ENCODE measurements around the gene VSIG10L.

VSIG10L gene

DNA sequence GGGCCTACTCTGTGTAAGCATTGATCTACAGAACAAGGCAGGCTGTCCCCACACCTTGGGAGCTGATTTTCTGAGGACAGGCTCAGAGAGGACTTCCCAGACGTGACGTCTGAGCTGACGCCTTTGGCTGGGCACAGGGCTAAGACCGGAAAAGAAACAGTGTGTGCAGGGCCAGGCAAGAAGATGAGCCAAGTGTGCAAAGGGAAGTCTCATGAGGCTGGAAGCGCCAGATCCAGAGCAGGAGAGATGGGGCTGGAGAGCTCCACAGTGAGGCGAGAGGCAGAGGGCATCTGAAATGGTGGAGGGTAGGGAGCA is 17.8 kb downstream of the VSIG10L start:
- no peak for TF ChIP-seq EZH2 (IDR thresholded peaks at IDR 0.05; ENCODE audit: borderline replicate concordance, low read depth, low read length, severe bottlenecking)
- TF ChIP-seq, protein P1, sequence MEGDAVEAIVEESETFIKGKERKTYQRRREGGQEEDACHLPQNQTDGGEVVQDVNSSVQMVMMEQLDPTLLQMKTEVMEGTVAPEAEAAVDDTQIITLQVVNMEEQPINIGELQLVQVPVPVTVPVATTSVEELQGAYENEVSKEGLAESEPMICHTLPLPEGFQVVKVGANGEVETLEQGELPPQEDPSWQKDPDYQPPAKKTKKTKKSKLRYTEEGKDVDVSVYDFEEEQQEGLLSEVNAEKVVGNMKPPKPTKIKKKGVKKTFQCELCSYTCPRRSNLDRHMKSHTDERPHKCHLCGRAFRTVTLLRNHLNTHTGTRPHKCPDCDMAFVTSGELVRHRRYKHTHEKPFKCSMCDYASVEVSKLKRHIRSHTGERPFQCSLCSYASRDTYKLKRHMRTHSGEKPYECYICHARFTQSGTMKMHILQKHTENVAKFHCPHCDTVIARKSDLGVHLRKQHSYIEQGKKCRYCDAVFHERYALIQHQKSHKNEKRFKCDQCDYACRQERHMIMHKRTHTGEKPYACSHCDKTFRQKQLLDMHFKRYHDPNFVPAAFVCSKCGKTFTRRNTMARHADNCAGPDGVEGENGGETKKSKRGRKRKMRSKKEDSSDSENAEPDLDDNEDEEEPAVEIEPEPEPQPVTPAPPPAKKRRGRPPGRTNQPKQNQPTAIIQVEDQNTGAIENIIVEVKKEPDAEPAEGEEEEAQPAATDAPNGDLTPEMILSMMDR (IDR thresholded peaks at IDR 0.05; ENCODE audit: borderline replicate concordance, extremely low read depth, low read length, poor library complexity, severe bottlenecking) = no peak
- no peak overlapping the region for H2AFZ ChIP-seq (ENCODE audit: low read depth, low read length)
- peaks cover 3% of the 10 kb centered on the region; the same call in 1 of the 2 replicates for H4K20me1 ChIP-seq (ENCODE audit: insufficient read depth, low read length)
- H3K4me1 ChIP-seq (ENCODE audit: insufficient read depth, low read length) = no peaks in the 10 kb centered on the region
- H3K79me2 ChIP-seq (ENCODE audit: insufficient read depth, low read length) = no peaks in the 10 kb centered on the region
- H3K4me2 ChIP-seq (ENCODE audit: insufficient read depth, low read length) = no peak overlapping the region
- H3K27ac ChIP-seq (ENCODE audit: low read length) = no peak overlapping the region
- H3K4me3 ChIP-seq (ENCODE audit: low read depth in 1 of 2, low read length in 2 of 2) = no peak overlapping the region
- no peaks in the 10 kb centered on the region for H3K36me3 ChIP-seq (ENCODE audit: insufficient read depth, low read length)
- H3K9me3 ChIP-seq (ENCODE audit: insufficient read depth, low read length, severe bottlenecking) = no peaks in the 10 kb centered on the region
- ATAC-seq (ENCODE audit: insufficient read depth, low read depth) (no peak), DNase-seq (no peak)
- H3K27me3 ChIP-seq (ENCODE audit: insufficient read depth, low read length, poor library complexity) = no peaks in the 10 kb centered on the region
- H3K9ac ChIP-seq (ENCODE audit: low read depth, low read length) = no peak overlapping the region

DNA sequence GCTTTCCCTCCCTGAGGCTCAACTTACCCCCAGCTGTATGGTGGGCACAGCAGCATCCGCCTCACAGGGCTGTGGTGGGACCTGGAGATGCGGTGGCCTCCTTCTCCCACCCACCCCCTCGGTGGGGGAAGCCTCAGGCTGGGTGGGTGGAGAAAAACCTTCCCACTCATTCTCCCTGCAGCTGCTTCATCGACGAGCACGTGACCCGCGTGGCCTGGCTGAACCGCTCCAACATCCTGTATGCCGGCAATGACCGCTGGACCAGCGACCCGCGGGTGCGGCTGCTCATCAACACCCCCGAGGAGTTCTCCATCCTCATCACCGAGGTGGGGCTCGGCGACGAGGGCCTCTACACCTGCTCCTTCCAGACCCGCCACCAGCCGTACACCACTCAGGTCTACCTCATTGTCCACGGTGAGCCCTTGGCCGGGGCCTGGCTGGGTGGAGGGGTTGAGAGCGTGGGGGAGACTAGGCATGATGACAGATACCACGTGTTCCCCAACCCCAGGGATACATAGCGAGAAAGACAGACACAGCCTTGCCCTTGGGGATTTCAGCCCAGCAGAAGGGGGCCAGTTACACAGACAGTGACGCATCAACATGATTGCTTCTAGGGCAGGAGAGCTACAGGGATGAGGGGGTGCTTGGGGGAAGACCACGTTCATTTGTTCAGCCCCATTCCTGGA is 18.3 kb downstream of the VSIG10L start:
- Histone ChIP-seq H2AFZ (ENCODE audit: low read depth, low read length) (no peak overlapping the region), H3K4me2 (ENCODE audit: insufficient read depth, low read length) (no peak overlapping the region), H3K27ac (ENCODE audit: low read length) (no peak overlapping the region), H3K79me2 (ENCODE audit: insufficient read depth, low read length) (no peaks in the 10 kb centered on the region), H3K4me1 (ENCODE audit: insufficient read depth, low read length) (no peaks in the 10 kb centered on the region), H3K9ac (ENCODE audit: low read depth, low read length) (no peak overlapping the region), H3K4me3 (ENCODE audit: low read depth in 1 of 2, low read length in 2 of 2) (no peak overlapping the region), H4K20me1 (ENCODE audit: insufficient read depth, low read length) (peaks cover 3% of the 10 kb centered on the region; the same call in 1 of the 2 replicates), H3K27me3 (ENCODE audit: insufficient read depth, low read length, poor library complexity) (no peaks in the 10 kb centered on the region), H3K9me3 (ENCODE audit: insufficient read depth, low read length, severe bottlenecking) (no peaks in the 10 kb centered on the region), H3K36me3 (ENCODE audit: insufficient read depth, low read length) (no peaks in the 10 kb centered on the region)
- TF ChIP-seq, protein P1 (IDR thresholded peaks at IDR 0.05; ENCODE audit: borderline replicate concordance, extremely low read depth, low read length, poor library complexity, severe bottlenecking) = no peak
- TF ChIP-seq EZH2 (IDR thresholded peaks at IDR 0.05; ENCODE audit: borderline replicate concordance, low read depth, low read length, severe bottlenecking) = no peak
- peak; percentile 31; the same call in 2 of the 3 replicates for ATAC-seq (ENCODE audit: insufficient read depth, low read depth)
- no peak for DNase-seq

DNA sequence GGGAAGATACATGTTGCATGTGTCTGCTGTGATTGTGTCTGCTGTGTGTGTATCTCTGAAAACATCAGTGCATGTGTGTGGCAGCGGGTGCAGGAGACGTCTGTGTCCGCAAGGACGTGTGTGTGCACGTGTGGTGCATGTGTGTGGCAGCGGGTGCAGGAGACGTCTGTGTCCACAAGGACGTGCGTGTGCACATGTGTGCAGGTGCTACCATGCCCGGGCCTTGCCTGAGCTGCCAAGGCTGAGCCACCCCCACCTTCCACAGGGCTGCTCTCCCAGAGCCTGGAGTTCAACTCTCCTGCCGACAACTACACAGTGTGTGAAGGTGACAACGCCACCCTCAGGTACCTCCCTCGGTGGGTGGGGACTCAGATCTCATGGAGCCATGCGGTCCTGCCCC is 20.1 kb downstream of the VSIG10L start:
- Histone ChIP-seq H2AFZ (ENCODE audit: low read depth, low read length) (no peak overlapping the region), H3K9me3 (ENCODE audit: insufficient read depth, low read length, severe bottlenecking) (no peaks in the 10 kb centered on the region), H3K27ac (ENCODE audit: low read length) (no peak overlapping the region), H4K20me1 (ENCODE audit: insufficient read depth, low read length) (peaks cover 3% of the 10 kb centered on the region; the same call in 1 of the 2 replicates), H3K27me3 (ENCODE audit: insufficient read depth, low read length, poor library complexity) (no peaks in the 10 kb centered on the region), H3K9ac (ENCODE audit: low read depth, low read length) (no peak overlapping the region), H3K4me1 (ENCODE audit: insufficient read depth, low read length) (no peaks in the 10 kb centered on the region), H3K4me2 (ENCODE audit: insufficient read depth, low read length) (no peak overlapping the region), H3K79me2 (ENCODE audit: insufficient read depth, low read length) (no peaks in the 10 kb centered on the region), H3K4me3 (ENCODE audit: low read depth in 1 of 2, low read length in 2 of 2) (no peak overlapping the region), H3K36me3 (ENCODE audit: insufficient read depth, low read length) (no peaks in the 10 kb centered on the region)
- DNase-seq (no peak), ATAC-seq (ENCODE audit: insufficient read depth, low read depth) (no peak)
- no peak for TF ChIP-seq EZH2 (IDR thresholded peaks at IDR 0.05; ENCODE audit: borderline replicate concordance, low read depth, low read length, severe bottlenecking)
- TF ChIP-seq, protein P1 (IDR thresholded peaks at IDR 0.05; ENCODE audit: borderline replicate concordance, extremely low read depth, low read length, poor library complexity, severe bottlenecking) = no peak

All from DND-41 (cell line).